ENCODE results near the gene MMS19. TPM values are rescaled to one million over a fixed set of nuclear protein-coding genes. Genes with fewer than 3 reads are reported as not detected.

MMS19 gene
- total RNA-seq, 1 experiment from 2014 or later: 42.4 TPM

GRCh38 chr10:97450828-97451227 is 47.4 kb downstream of the MMS19 start:
- H3K4me3 ChIP-seq: no peak overlapping the region
- ChIA-PET CTCF (no interaction called here), POLR2A (ENCODE audit: unreplicated experiment) (no interaction called here)
- no peaks in the 10 kb centered on the region for H3K27me3 ChIP-seq (ENCODE audit: insufficient read depth, low read depth)
- peaks cover 34% of the 10 kb centered on the region for H3K79me2 ChIP-seq (ENCODE audit: low read depth)
- no peaks in the 10 kb centered on the region for H4K20me1 ChIP-seq (ENCODE audit: insufficient read depth)
- intact Hi-C loops (cut with micrococcal nuclease; ENCODE audit: unreplicated experiment): no loop called here
- peaks cover 22% of the 10 kb centered on the region for H3K4me1 ChIP-seq (replicated peaks; ENCODE audit: insufficient read depth)
- H3K9me2 ChIP-seq (ENCODE audit: insufficient read depth): no peaks in the 10 kb centered on the region
- BruUV-seq (replicated peaks): no TSS peak
- no peak overlapping the region for H2AFZ ChIP-seq
- no peak overlapping the region for H3K27ac ChIP-seq
- H3K9me3 ChIP-seq (ENCODE audit: insufficient read depth, low read depth): no peaks in the 10 kb centered on the region
- no peak for DNase-seq
- H3K36me3 ChIP-seq (ENCODE audit: low read depth): no peaks in the 10 kb centered on the region
- H3F3A ChIP-seq (ENCODE audit: insufficient read depth, low read depth): peaks cover 7% of the 10 kb centered on the region; the same call in 1 of the 2 replicates
- H3K4me2 ChIP-seq: no peak overlapping the region
- TF ChIP-seq CTCF (conservative IDR thresholded peaks at IDR 0.05): no peak
- TF ChIP-seq EZH2 (IDR thresholded peaks at IDR 0.05; ENCODE audit: low read depth): no peak

GRCh38 chr10:97445722-97446639 is 52.2 kb downstream of the MMS19 start, which contains the start of the genes EXOSC1 and ZDHHC16:
Gene EXOSC1 (minus strand): TSS chr10:97446006. CDS start chr10:97445985, 21 bp downstream.
Gene ZDHHC16 (plus strand): TSS chr10:97446175. CDS start chr10:97451676, 5,501 bp downstream.
- ChIA-PET CTCF (no interaction called here), POLR2A (ENCODE audit: unreplicated experiment) (no interaction called here)

More at GRCh38 chr10:97445722-97446639, 52.2 kb downstream of the MMS19 start, which contains the start of the genes EXOSC1 and ZDHHC16:
- H3F3A ChIP-seq (ENCODE audit: insufficient read depth, low read depth): peaks cover 3% of the 10 kb centered on the region; the same call in 1 of the 2 replicates
- no peak within 1 kb of the TSS for H3K27ac ChIP-seq
- DNase-seq: peak; percentile 85 to 87
- H3K9me3 ChIP-seq (ENCODE audit: insufficient read depth, low read depth): no peaks in the 10 kb centered on the region
- no peaks in the 10 kb centered on the region for H3K9me2 ChIP-seq (ENCODE audit: insufficient read depth)
- H2AFZ ChIP-seq: peak within 1 kb of the TSS; percentile 99
- peaks cover 50% of the 10 kb centered on the region for H3K79me2 ChIP-seq (ENCODE audit: low read depth)
- no TSS peak for BruUV-seq (replicated peaks)
- no peaks in the 10 kb centered on the region for H3K36me3 ChIP-seq (ENCODE audit: low read depth)
- peak within 1 kb of the TSS; percentile 85 for H3K4me2 ChIP-seq
- peak within 1 kb of the TSS; percentile 97 for H3K4me3 ChIP-seq
- intact Hi-C loops (cut with micrococcal nuclease; ENCODE audit: unreplicated experiment): loop anchor here (5.0 kb wide), 2 partner anchors 39 to 114 kb away; partner anchors contain the start of gene FRAT2
- H4K20me1 ChIP-seq (ENCODE audit: insufficient read depth): no peaks in the 10 kb centered on the region
- no peaks in the 10 kb centered on the region for H3K27me3 ChIP-seq (ENCODE audit: insufficient read depth, low read depth)
- TF ChIP-seq EZH2 (IDR thresholded peaks at IDR 0.05; ENCODE audit: low read depth): no peak
- no peak for TF ChIP-seq CTCF (conservative IDR thresholded peaks at IDR 0.05)
- H3K4me1 ChIP-seq (replicated peaks; ENCODE audit: insufficient read depth): peaks cover 30% of the 10 kb centered on the region

Measured in PC-9 (cell line).